IMR-90 (cell line): ENCODE results near the gene HDAC9. TPM values are rescaled to one million over a fixed set of nuclear protein-coding genes. Genes with fewer than 3 reads are reported as not detected.
"Not testable (repeated sequence)": the region's sequence is repeated elsewhere in the genome, so short reads cannot be mapped to it uniquely, and the experiment has no call there.

Source experiments
- ATAC-seq: fragments of 200-7000 bp; cut with Tn5 transposase; 2 replicates; pipeline ENCODE4 v1.9.1; 2020; ENCODE audit warnings: low read depth, mild to moderate bottlenecking, moderate library complexity
- BruUV-seq: library from RNA; stranded (reverse); fragments of 400-500 nt; replicated peaks from 2 replicates; lab custom pipeline; 2021; lab: Mats Ljungman, UMichigan
- CTCF ChIA-PET: fragments of 300-600 bp; formaldehyde crosslinking; extraction: SDS; loops from one replicate; lab custom pipeline; 2021; ENCODE audit warnings: antibody characterized with exemption; lab: Yijun Ruan, JAX
- POLR2A ChIA-PET: fragments of 300-600 bp; sonication (Branson Sonifier 250); formaldehyde crosslinking; loops from one replicate; lab custom pipeline; 2022; ENCODE audit warnings: antibody characterized with exemption; ENCODE audit not compliant: unreplicated experiment; lab: Charles Lee
- DNase-seq: peaks from one replicate; pipeline ENCODE4 v3.0.0; 2013
- H2AFZ ChIP-seq: replicated peaks from 2 replicates; pipeline ENCODE3; 2013; ENCODE audit warnings: low read length, mild to moderate bottlenecking; ENCODE audit not compliant: poor library complexity
- H2AK5ac ChIP-seq: 2 replicates; pipeline ENCODE4 v1.6.1; 2013; ENCODE audit warnings: low read depth, low read length, inconsistent platforms
- H2AK9ac ChIP-seq: replicated peaks from 2 replicates; pipeline ENCODE3; 2013; ENCODE audit warnings: mild to moderate bottlenecking, low read depth, low read length, moderate library complexity; ENCODE audit not compliant: poor library complexity
- H2BK120ac ChIP-seq: 2 replicates; pipeline ENCODE4 v1.6.1; 2013; ENCODE audit warnings: low read depth, low read length, inconsistent platforms
- H2BK15ac ChIP-seq: 3 replicates; pipeline ENCODE4 v1.6.1; 2013; ENCODE audit warnings: low read depth, low read length, inconsistent platforms
- H2BK20ac ChIP-seq: 2 replicates; pipeline ENCODE4 v1.6.1; 2013; ENCODE audit warnings: low read depth, mild to moderate bottlenecking, inconsistent platforms, low read length, moderate library complexity
- H2BK5ac ChIP-seq: 2 replicates; pipeline ENCODE4 v1.6.1; 2013; ENCODE audit warnings: mild to moderate bottlenecking, low read depth, low read length, inconsistent platforms; ENCODE audit not compliant: poor library complexity, severe bottlenecking
- H3K14ac ChIP-seq: replicated peaks from 2 replicates; pipeline ENCODE4 v1.6.1; 2013; ENCODE audit warnings: low read depth, low read length, inconsistent platforms
- H3K18ac ChIP-seq: 2 replicates; pipeline ENCODE4 v1.6.1; 2013; ENCODE audit warnings: low read depth, low read length, control low read depth
- H3K23ac ChIP-seq: 2 replicates; pipeline ENCODE4 v1.6.1; 2013; ENCODE audit warnings: low read depth, low read length, inconsistent platforms
- H3K27ac ChIP-seq: 2 replicates; pipeline ENCODE4 v1.5.1; 2013; ENCODE audit warnings: mild to moderate bottlenecking, control low read depth, low read length; ENCODE audit not compliant: insufficient read depth
- H3K27me3 ChIP-seq: 2 replicates; pipeline ENCODE4 v1.6.1; 2013; ENCODE audit warnings: low read length; ENCODE audit not compliant: control insufficient read depth, insufficient read depth
- H3K36me3 ChIP-seq: 2 replicates; pipeline ENCODE4 v1.6.1; 2013; ENCODE audit warnings: low read length, mixed read lengths; ENCODE audit not compliant: control insufficient read depth, insufficient read depth
- H3K4ac ChIP-seq: 2 replicates; pipeline ENCODE4 v1.6.1; 2013; ENCODE audit warnings: low read depth, low read length, inconsistent platforms
- H3K4me1 ChIP-seq: 2 replicates; pipeline ENCODE4 v1.6.1; 2013; ENCODE audit warnings: low read length, mixed read lengths; ENCODE audit not compliant: control insufficient read depth, insufficient read depth
- H3K4me2 ChIP-seq: 2 replicates; pipeline ENCODE4 v1.6.1; 2013; ENCODE audit warnings: low read depth, mild to moderate bottlenecking, control low read depth, low read length, moderate library complexity
- H3K4me3 ChIP-seq: 2 replicates; pipeline ENCODE4 v1.5.1; 2013; ENCODE audit warnings: low read depth, mild to moderate bottlenecking, control low read depth, low read length, moderate library complexity; ENCODE audit not compliant: insufficient read depth
- H3K56ac ChIP-seq: 2 replicates; pipeline ENCODE4 v1.6.1; 2013; ENCODE audit warnings: low read length, inconsistent platforms; ENCODE audit not compliant: insufficient read depth; ENCODE audit errors: extremely low read depth
- H3K79me1 ChIP-seq, 2 experiments: 2 replicates each; pipeline ENCODE4 v1.6.1; 2013; ENCODE audit warnings: low read length in 2 of 2, inconsistent platforms in 1 of 2, low read depth in 1 of 2
- H3K9ac ChIP-seq: 2 replicates; pipeline ENCODE4 v1.6.1; 2013; ENCODE audit warnings: low read depth, low read length, control low read depth
- H3K9me1 ChIP-seq: 2 replicates; pipeline ENCODE4 v1.6.1; 2013; ENCODE audit warnings: low read length, inconsistent platforms; ENCODE audit not compliant: insufficient read depth
- H3K9me3 ChIP-seq: 2 replicates; pipeline ENCODE4 v1.6.1; 2013; ENCODE audit warnings: low read length; ENCODE audit not compliant: control insufficient read depth, insufficient read depth
- H4K20me1 ChIP-seq: 2 replicates; pipeline ENCODE4 v1.6.1; 2013; ENCODE audit warnings: low read length, inconsistent platforms; ENCODE audit not compliant: insufficient read depth
- H4K5ac ChIP-seq: 2 replicates; pipeline ENCODE4 v1.6.1; 2013; ENCODE audit warnings: mild to moderate bottlenecking, low read depth, low read length, control low read depth
- H4K8ac ChIP-seq, 2 experiments: 2 replicates each; pipeline ENCODE4 v1.6.1; 2013; ENCODE audit warnings: low read depth in 2 of 2, low read length in 2 of 2, control low read depth in 1 of 2, inconsistent platforms in 1 of 2
- H4K91ac ChIP-seq: 2 replicates; pipeline ENCODE4 v1.6.1; 2013; ENCODE audit warnings: low read depth, low read length, inconsistent platforms; ENCODE audit not compliant: insufficient read depth
- BHLHE40 ChIP-seq: fragments of 150-350 bp; IDR thresholded peaks from 2 replicates; pipeline ENCODE4 v1.6.1; 2016; ENCODE audit warnings: mild to moderate bottlenecking, low read depth, low read length
- FOS ChIP-seq: fragments of 150-350 bp; IDR thresholded peaks from 2 replicates; pipeline ENCODE4 v1.6.1; 2016; ENCODE audit warnings: low read depth, low read length
- RAD21 ChIP-seq: IDR thresholded peaks from 2 replicates; pipeline ENCODE4 v1.6.1; 2012; ENCODE audit warnings: low read length, improper control_type of control experiment
- WGBS, 2 experiments: methylation state at CpG; one replicate each; pipeline versions ENCODE4 v1.1.5 to v1.1.7; 2013; ENCODE audit warnings: missing lambda C conversion rate in 2 of 2; ENCODE audit not compliant: insufficient read length in 1 of 2; ENCODE audit errors: extremely low coverage in 2 of 2; 5-methylcytosine and 5-hydroxymethylcytosine counted together
- dilution Hi-C: fragments of 300-500 bp; cut with HindIII; formaldehyde crosslinking; loops from one replicate; pipeline ENCODE4 v1.14.3; 2018; ENCODE audit warnings: low sequenced_read_pairs; ENCODE audit not compliant: unreplicated experiment
- in situ Hi-C: fragments of 300-500 bp; cut with MboI; formaldehyde crosslinking; loops from 3 replicates; pipeline ENCODE4 v1.14.3; 2019; ENCODE audit warnings: low sequenced_read_pairs, inconsistent platforms, mixed read lengths
- intact Hi-C: fragments of 100-400 bp; cut with micrococcal nuclease; formaldehyde crosslinking; loops from 2 replicates; pipeline ENCODE4 v1.10.0; 2022
- polyA plus RNA-seq, 3 experiments: library from polyadenylated mRNA; depleted of rRNA; stranded (reverse); fragments of >200 nt; gene quantifications; 2 replicates each; pipeline ENCODE4 v1.2.3, GENCODE V29; 2012; ENCODE audit warnings: low replicate concordance in 1 of 3
- total RNA-seq: library from RNA; depleted of rRNA; stranded (reverse); fragments of >200 nt; gene quantifications from 2 replicates; pipeline ENCODE4 v1.2.3, GENCODE V29; 2012

The HDAC9 gene
- total and polyA plus RNA-seq, 2 of the 4 experiments (the other 2 are of a cell fraction) = 4.3 to 24.7 TPM

DNA sequence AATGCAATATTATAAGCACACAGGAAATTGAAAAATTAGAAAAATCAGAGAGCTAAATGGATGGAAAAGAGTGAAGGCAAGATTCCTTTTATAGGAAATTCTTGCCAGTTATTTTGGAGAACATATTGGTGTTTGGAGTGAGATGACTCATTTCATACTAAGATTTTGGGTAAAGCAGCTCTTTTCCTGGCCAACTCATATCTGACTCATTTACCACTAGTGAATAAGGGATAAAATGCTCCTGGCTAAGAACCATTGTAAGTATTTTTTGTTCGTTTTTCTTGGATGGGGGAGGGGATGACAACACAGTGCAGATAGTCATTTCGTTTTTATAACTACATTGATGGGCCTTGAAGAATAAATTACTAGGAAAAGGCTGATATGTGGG lies 482.6 kb downstream of the HDAC9 start:
- Histone ChIP-seq H3K9ac (no peak overlapping the region), H4K5ac (no peak overlapping the region), H2BK120ac (peak overlapping the region; percentile 71), H2AFZ (no peak overlapping the region), H3K23ac (no peak overlapping the region; the same call in 1 of the 2 replicates), H3K79me1 (no peaks in the 10 kb centered on the region), H3K4me2 (peak overlapping the region; percentile 39; the same call in 1 of the 2 replicates), H3K4me1 (peaks cover 2% of the 10 kb centered on the region; the same call in 1 of the 2 replicates), H3K14ac (no peak overlapping the region), H3K56ac (0 out of 2 replicates have a peak overlapping the region, but pooled peaks have one; percentile 45), H4K20me1 (no peaks in the 10 kb centered on the region), H3K4ac (peak overlapping the region; percentile 54; the same call in 1 of the 2 replicates), H4K91ac (no peak overlapping the region; the same call in 1 of the 2 replicates), H3K27ac (no peak overlapping the region; the same call in 1 of the 2 replicates), H2BK5ac (peak overlapping the region; percentile 75), H4K8ac (no peak overlapping the region; a peak in 1 of 4 replicates), H3K18ac (no peak overlapping the region), H2BK15ac (no peak overlapping the region), H3K9me3 (no peaks in the 10 kb centered on the region; the same call in 1 of the 2 replicates), H2BK20ac (peak overlapping the region; percentile 64; the same call in 1 of the 2 replicates), H3K4me3 (no peak overlapping the region), H2AK9ac (no peak overlapping the region), H2AK5ac (no peak overlapping the region), H3K9me1 (no peaks in the 10 kb centered on the region), H3K36me3 (no peaks in the 10 kb centered on the region), H3K27me3 (no peaks in the 10 kb centered on the region)
- peak; percentile 95 for TF ChIP-seq FOS
- TF ChIP-seq BHLHE40 = peak; percentile 15; the same call in 1 of the 2 replicates
- TF ChIP-seq RAD21 = no peak; the same call in 1 of the 2 replicates
- WGBS, 2 experiments = no CpG with 5 or more reads among the region's 2 CpGs
- CTCF ChIA-PET = interaction anchor here (0.6 kb wide), 1 partner anchor 420 kb away, joined by 3 read pairs; no protein-coding TSS in a partner anchor
- intact Hi-C loops = no loop called here
- dilution Hi-C loops = no loop called here
- BruUV-seq = no TSS peak
- in situ Hi-C loops = no loop called here
- ATAC-seq = peak; percentile 84
- peak; percentile 95 for DNase-seq
- POLR2A ChIA-PET = no interaction called here

DNA sequence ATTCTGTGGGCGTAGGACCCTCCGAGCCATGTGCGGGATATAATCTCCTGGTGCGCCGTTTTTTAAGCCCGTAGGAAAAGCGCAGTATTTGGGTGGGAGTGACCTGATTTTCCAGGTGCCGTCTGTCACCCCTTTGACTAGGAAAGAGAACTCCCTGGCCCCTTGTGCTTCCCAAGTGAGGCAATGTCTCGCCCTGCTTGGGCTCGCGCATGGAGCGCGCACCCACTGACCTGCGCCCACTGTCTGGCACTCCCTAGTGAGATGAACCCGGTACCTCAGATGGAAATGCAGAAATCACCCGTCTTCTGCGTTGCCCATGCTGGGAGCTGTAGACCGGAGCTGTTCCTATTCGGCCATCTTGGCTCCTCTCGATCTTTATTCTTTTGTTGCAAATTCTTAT lies 495.2 kb downstream of the HDAC9 start:
- H2AFZ ChIP-seq, H2AK5ac ChIP-seq, dilution Hi-C loops, H4K20me1 ChIP-seq, CTCF ChIA-PET, H3K79me1 ChIP-seq, H3K4me3 ChIP-seq, DNase-seq, H3K4me2 ChIP-seq, H4K8ac ChIP-seq, H3K27me3 ChIP-seq, H3K18ac ChIP-seq, in situ Hi-C loops, H3K23ac ChIP-seq, H2AK9ac ChIP-seq, H3K4me1 ChIP-seq, H2BK20ac ChIP-seq, H2BK120ac ChIP-seq, H3K9me1 ChIP-seq, H3K9me3 ChIP-seq, ATAC-seq, BruUV-seq, H2BK5ac ChIP-seq, intact Hi-C loops, H3K27ac ChIP-seq, H3K9ac ChIP-seq, H3K56ac ChIP-seq, H3K36me3 ChIP-seq, H4K91ac ChIP-seq, H4K5ac ChIP-seq, H3K4ac ChIP-seq, H3K14ac ChIP-seq, H2BK15ac ChIP-seq, POLR2A ChIA-PET: not testable (repeated sequence)
- 100% methylated on average over 2 of the region's 20 CpGs; no CpG with 5 or more reads in 1 of the 2 experiments for WGBS, 2 experiments
